HEK293T (cell line): Measurements from ENCODE around the gene INPP5A.

Experiments used
- CTCF ChIA-PET: fragments of 350-600 bp; formaldehyde crosslinking; extraction: SDS; loops from one replicate; lab custom pipeline; 2021; ENCODE audit warnings: antibody characterized with exemption, inconsistent platforms; lab: Yijun Ruan, JAX
- POLR2A ChIA-PET: fragments of 350-600 bp; formaldehyde crosslinking; extraction: SDS; loops from one replicate; lab custom pipeline; 2020; ENCODE audit warnings: antibody characterized with exemption, inconsistent platforms; lab: Yijun Ruan, JAX
- DNase-seq: peaks from one replicate; pipeline ENCODE4 v3.0.0; 2012; ENCODE audit warnings: mixed read lengths; ENCODE audit errors: extremely low spot score
- ARNT ChIP-seq: fragments of 450-650 bp; IDR thresholded peaks from 2 replicates; pipeline ENCODE4 v1.6.1; 2017; ENCODE audit warnings: mild to moderate bottlenecking
- BHLHE40 ChIP-seq: fragments of 450-650 bp; IDR thresholded peaks from 2 replicates; pipeline ENCODE4 v1.6.1; 2016; ENCODE audit warnings: mild to moderate bottlenecking, moderate library complexity, borderline replicate concordance
- CTBP1 ChIP-seq: fragments of 450-650 bp; IDR thresholded peaks from 2 replicates; pipeline ENCODE4 v1.6.1; 2016; ENCODE audit warnings: borderline replicate concordance
- ELF4 ChIP-seq: fragments of 450-650 bp; IDR thresholded peaks from 2 replicates; pipeline ENCODE4 v1.6.1; 2017; ENCODE audit warnings: antibody characterized with exemption
- FOXA1 ChIP-seq: fragments of 450-650 bp; IDR thresholded peaks from 2 replicates; pipeline ENCODE4 v1.6.1; 2016; ENCODE audit warnings: mild to moderate bottlenecking
- FOXK2 ChIP-seq: fragments of 450-650 bp; IDR thresholded peaks from 2 replicates; pipeline ENCODE4 v1.6.1; 2016; ENCODE audit warnings: mild to moderate bottlenecking
- FOXM1 ChIP-seq: fragments of 450-650 bp; IDR thresholded peaks from 2 replicates; pipeline ENCODE4 v1.6.1; 2017; ENCODE audit warnings: mild to moderate bottlenecking, borderline replicate concordance
- HDGF ChIP-seq: fragments of 450-650 bp; IDR thresholded peaks from 2 replicates; pipeline ENCODE4 v1.6.1; 2017; ENCODE audit warnings: antibody characterized with exemption, borderline replicate concordance
- L3MBTL2 ChIP-seq: fragments of 450-650 bp; conservative IDR thresholded peaks from 2 replicates; pipeline ENCODE4 v1.6.1; 2016; ENCODE audit warnings: mild to moderate bottlenecking
- LEF1 ChIP-seq: fragments of 450-650 bp; IDR thresholded peaks from 2 replicates; pipeline ENCODE4 v1.6.1; 2017; ENCODE audit warnings: mild to moderate bottlenecking, borderline replicate concordance
- NFRKB ChIP-seq: fragments of 450-650 bp; IDR thresholded peaks from 2 replicates; pipeline ENCODE4 v1.6.1; 2016; ENCODE audit warnings: mild to moderate bottlenecking, moderate library complexity
- PKNOX1 ChIP-seq: fragments of 450-650 bp; IDR thresholded peaks from 2 replicates; pipeline ENCODE4 v1.6.1; 2016
- SP1 ChIP-seq: fragments of 450-650 bp; IDR thresholded peaks from 2 replicates; pipeline ENCODE4 v1.6.1; 2017
- SUZ12 ChIP-seq: fragments of 450-650 bp; IDR thresholded peaks from 2 replicates; pipeline ENCODE4 v1.6.1; 2016; ENCODE audit warnings: mild to moderate bottlenecking
- TARDBP ChIP-seq: fragments of 450-650 bp; IDR thresholded peaks from 2 replicates; pipeline ENCODE4 v1.6.1; 2016
- ZNF384 ChIP-seq: fragments of 450-650 bp; IDR thresholded peaks from 2 replicates; pipeline ENCODE4 v1.6.1; 2016

Gene INPP5A

GRCh38 chr10:132806561-132807003 is 269.0 kb downstream of the INPP5A start:
- no peak for TF ChIP-seq CTBP1
- no peak for TF ChIP-seq FOXK2
- no peak for TF ChIP-seq HDGF
- ChIA-PET CTCF (no interaction called here), POLR2A (no interaction called here)
- DNase-seq, result no peak

- TF ChIP-seq CTBP1 (no peak), BHLHE40 (no peak), FOXK2 (no peak), FOXA1 (no peak), SP1 (no peak), HDGF (no peak), ARNT (no peak), LEF1 (no peak), TARDBP (no peak), NFRKB (no peak), PKNOX1 (no peak), ZNF384 (no peak)
- ChIA-PET POLR2A (no interaction called here), CTCF (no interaction called here)
- no peak for DNase-seq
Measured at GRCh38 chr10:132807621-132808049, 270.0 kb downstream of the INPP5A start.

GRCh38 chr10:132808383-132809231 is 271.0 kb downstream of the INPP5A start:
- TF ChIP-seq FOXA1 (no peak), PKNOX1 (no peak), SUZ12 (no peak), ZNF384 (no peak), LEF1 (no peak), BHLHE40 (no peak), FOXK2 (no peak)
- ChIA-PET CTCF (no interaction called here), POLR2A (no interaction called here)
- no peak for DNase-seq

- CTCF ChIA-PET, result no interaction called here
- no peak for DNase-seq
- TF ChIP-seq FOXA1, result no peak
- TF ChIP-seq FOXM1, result no peak
- no peak for TF ChIP-seq NFRKB
- no peak for TF ChIP-seq HDGF
- TF ChIP-seq LEF1, result no peak
- no peak for TF ChIP-seq L3MBTL2
- TF ChIP-seq ELF4, result no peak
- no peak for TF ChIP-seq SP1
- TF ChIP-seq PKNOX1, result no peak
- TF ChIP-seq ARNT, result no peak
- TF ChIP-seq ZNF384, result no peak
- no peak for TF ChIP-seq FOXK2
- no peak for TF ChIP-seq BHLHE40
- TF ChIP-seq SUZ12, result no peak
- no peak for TF ChIP-seq TARDBP
- no peak for TF ChIP-seq CTBP1
Measured at GRCh38 chr10:132809232-132810140, 271.9 kb downstream of the INPP5A start.

GRCh38 chr10:132810141-132810806 is 272.7 kb downstream of the INPP5A start:
- no peak for TF ChIP-seq SUZ12
- no peak for TF ChIP-seq LEF1
- TF ChIP-seq SP1, result no peak
- TF ChIP-seq FOXK2, result no peak
- TF ChIP-seq PKNOX1, result no peak
- TF ChIP-seq FOXM1, result no peak
- no peak for TF ChIP-seq CTBP1
- TF ChIP-seq TARDBP, result no peak
- POLR2A ChIA-PET, result no interaction called here
- CTCF ChIA-PET, result no interaction called here

More at GRCh38 chr10:132809232-132810140, 271.9 kb downstream of the INPP5A start:
- POLR2A ChIA-PET, result no interaction called here

More at GRCh38 chr10:132810141-132810806, 272.7 kb downstream of the INPP5A start:
- DNase-seq, result no peak
